HK-2 (cell line): ENCODE results near the gene RNF186.
"Not testable (repeated sequence)": the region's sequence is repeated elsewhere in the genome, so short reads cannot be mapped to it uniquely, and the experiment has no call there.

ENCODE experiments used
- DNase-seq: peaks from one replicate; pipeline ENCODE4 v3.0.0-alpha.2; 2018; ENCODE audit not compliant: unreplicated experiment

RNF186 gene, protein sequence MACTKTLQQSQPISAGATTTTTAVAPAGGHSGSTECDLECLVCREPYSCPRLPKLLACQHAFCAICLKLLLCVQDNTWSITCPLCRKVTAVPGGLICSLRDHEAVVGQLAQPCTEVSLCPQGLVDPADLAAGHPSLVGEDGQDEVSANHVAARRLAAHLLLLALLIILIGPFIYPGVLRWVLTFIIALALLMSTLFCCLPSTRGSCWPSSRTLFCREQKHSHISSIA

DNA sequence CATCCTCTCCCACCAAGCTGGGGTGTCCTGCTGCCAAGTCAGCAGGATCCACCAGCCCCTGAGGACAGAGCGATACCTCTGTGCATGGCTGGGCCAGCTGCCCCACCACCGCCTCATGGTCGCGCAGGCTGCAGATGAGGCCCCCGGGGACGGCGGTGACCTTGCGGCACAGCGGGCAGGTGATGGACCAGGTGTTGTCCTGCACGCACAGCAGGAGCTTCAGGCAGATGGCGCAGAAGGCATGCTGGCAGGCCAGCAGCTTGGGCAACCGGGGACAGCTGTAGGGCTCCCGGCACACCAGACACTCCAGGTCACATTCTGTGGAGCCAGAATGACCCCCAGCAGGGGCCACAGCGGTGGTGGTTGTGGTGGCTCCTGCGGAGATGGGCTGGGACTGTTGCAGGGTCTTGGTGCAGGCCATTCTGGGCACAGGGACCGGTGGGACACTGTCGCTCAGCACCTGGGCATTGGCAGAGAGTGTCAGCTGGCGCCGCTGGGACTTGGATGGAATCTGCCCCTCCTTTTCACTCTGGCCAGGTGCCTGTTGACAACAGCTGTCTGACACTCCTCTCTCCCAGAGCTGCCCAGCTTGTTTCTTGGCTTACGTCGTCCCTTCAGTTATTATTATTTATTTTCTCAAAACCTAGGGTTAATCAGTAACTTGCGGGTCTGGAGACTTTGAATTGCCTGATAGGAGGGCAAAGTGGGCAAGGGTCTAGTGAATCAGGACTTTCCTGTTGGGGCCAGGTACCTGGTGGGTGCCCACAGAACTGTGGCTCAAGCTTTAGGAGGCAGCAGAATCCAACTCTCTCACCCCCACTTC, at the start of gene RNF186:
TSS of gene RNF186 (minus strand) at position 603 of the 823 bp plus-strand sequence. CDS start at position 421, 182 bp downstream.
- no peak for DNase-seq

DNA sequence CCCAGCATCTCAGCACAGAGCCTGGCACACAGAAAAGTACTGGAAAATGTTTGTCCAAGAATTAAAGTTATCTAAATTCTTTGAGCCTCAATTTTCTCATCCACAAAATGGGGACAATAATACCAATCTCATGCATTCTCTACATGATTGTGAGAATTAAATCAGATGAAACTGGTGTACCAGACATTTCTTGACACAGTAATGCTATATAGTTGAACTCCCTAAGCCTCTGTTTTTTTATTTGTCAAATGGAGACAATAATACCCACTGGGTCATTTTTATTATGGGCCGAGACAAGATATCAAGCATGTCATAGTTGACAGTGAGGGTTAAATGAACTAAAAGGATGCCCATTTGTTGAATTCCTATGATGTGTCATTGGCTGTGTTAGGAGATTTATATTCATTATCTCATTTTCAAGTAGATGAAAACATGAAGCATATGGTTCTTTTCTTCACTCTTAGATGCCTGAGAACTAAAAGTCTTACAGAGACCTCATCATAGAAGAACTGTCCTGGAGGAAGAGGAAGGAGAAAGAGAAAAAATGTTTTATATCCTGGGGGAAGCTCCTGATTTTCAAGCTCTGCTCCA, 49.6 kb upstream of the RNF186 start:
- DNase-seq, result no peak

DNA sequence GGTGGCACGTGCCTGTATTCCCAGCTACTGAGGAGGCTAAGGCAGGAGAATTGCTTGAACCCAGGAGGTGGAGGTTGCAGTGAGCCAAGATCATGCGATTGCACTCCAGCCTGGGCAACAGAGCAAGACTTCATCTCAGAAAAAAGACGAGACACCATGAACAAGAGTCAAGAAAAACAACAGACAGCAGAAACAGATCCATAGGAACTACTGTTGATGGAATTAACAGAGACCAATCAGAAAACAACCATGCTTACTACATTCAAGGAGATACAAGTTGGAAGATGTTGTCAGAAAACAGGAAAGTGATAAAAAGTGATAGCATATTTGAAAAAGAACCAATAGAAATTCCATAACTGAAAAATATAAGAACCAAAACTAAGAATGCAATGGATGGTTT, 47.9 kb upstream of the RNF186 start:
- no peak for DNase-seq

DNA sequence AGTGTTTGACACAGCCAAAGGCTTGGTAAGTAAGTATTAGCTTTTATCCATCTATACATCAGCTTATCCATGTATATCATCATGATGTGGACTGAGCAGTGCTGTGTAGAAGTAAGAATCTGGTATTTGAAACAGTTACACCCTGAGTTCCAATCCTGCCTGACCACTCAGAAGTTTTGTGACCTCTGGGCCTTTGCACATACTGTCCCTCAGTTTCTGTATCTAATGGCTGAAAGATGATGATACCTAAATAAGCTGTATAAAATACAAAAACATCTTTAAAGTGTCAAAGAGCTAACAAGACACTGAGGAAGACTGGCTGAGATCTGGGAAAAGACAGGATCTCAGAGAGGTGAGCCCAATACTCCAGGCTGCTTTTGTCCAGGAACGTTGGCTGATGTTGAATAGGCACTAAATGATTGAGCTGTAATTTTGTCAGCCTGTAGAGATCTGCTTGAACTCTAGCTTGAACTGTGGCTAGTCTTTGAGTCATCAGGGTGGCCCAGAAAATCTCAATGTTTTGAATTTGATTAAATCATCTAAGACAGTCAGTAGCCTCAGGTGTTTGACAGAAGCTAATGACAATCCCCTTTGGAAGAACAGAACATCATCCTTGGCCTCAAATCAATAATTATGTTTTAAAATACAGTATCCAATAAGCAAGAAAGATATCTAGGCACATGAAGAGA, 46.9 kb upstream of the RNF186 start:
- no peak for DNase-seq

DNA sequence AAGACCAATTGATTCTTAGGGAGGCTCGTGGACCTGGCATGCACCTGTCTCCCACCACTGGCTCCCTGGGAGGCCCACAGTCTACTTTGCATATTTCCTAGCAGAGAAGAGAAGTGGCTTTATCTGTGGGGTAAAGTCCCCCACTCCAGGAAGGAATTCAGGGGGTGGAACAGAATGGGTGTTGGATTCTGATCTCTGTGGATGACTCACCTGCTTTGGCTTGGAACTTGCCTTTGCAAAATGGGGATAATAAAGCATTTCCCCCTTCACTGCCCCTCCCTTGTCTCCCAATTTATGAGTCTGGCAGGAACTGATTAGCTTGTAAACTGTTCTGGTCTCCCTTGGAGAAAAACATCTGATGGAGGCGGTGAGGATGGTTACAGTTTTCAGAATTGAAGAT, 46.0 kb upstream of the RNF186 start:
- no peak for DNase-seq

DNA sequence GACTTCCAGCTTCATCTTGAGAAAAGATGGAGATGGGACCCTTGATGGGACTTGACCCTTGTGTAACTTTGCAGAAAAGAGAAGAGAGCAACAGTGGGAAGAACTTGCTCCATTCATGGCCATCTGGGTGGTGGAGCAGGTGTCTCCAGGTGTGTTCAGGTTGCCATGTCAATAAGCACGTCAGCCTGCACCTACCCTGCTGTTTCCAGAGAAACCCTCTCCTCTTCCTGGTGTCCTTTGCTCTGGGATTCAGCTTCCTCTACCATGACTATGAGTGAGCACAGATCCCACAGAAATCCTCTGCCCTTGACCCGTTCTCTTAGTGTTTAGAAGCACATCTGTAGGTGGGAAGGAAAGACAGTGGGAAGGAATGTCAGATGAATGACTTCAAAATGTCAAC, 45.3 kb upstream of the RNF186 start:
- DNase-seq, result no peak

DNA sequence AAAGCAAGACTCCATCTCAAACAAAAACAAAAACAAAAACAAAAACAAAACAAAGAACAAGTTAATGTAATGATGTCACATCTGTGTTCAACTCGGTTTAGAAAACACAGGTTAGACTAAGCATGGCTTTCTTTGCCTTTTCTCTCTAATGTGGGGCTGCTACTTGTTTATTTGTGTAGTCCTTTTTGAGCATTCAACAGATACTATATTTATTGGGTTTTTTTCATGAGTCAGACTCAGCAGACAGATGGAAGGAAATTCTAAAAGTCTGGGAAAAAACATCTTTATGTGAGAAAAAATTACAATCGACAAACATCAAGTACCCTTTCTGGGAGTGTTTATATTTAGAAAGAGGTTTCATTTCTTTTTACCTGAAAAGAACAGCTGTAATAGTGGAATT, 44.8 kb upstream of the RNF186 start:
- no peak for DNase-seq

DNA sequence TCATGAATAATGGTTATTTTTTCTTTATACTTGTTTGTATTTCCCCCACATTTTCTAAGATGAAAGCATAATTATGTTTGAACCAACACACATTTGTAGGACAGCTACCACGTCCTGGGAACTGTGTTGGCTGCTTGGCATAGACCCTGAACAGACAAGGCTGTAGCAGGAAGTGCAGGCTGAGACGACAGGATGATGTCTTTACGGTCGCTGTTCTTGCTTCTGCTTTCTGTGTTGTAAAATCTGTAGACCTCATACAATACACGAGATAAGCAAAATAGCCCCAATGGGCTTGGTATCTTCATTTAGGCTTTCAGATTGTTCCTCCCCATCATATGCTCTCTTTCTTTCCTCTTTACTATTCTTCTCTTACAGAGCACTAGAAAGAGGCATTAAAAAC, 43.8 kb upstream of the RNF186 start:
- DNase-seq, result no peak

DNA sequence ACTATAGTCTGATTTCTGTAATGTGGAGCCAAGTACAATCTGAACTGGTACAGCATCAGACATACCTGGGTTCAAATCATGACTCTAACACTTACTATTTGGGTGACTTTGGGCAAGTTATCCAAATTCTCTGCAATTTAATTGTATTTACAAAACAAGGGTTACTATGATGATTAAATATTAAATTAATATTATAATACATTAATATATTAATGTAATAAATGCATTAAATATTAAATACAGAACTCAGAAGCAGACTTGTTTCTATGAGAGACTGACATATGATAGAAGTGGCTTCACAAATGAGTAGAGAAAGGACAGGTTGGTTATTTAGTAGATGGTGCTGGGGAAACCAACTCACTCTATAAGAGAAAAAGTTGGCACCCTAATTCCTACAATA, 39.8 kb upstream of the RNF186 start:
- no peak for DNase-seq

DNA sequence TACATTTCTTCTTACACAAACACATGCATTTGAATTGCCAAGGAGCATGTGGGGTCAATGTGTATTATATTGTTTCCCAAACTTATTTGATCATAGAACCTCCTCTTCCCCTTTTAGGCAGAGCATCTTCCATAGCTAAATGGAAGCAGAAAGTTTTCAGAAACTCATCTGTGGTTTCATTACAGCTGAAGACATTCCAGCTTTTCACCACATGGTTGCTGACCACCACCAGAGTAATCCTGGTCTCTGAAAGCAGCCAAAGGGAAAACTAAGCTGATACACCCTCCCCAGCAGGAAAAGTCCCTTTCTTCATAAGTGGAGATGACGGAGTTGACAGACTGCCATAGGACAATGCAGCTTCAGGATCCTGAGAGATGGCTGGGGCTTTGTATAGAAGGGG, 37.0 kb upstream of the RNF186 start:
- DNase-seq, result no peak

DNA sequence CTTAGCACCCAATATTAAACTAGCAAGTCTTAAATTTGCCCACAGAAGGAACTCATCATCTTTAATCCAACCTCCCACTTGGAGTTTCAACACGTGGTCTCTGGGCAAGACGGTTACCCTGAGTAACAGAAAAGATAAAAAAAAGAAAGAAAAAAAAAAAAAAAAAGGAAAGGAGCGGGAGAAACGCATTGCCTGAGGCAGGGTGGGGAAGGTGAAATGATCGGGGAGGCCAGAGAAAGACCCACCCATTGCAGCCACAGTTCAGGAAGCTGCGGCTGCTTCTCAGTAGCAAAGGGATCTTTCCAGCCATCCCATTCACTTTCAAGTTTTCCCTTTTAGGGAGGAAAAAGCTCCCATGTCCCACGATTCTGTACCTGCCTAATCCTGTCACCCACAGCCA, 35.1 kb upstream of the RNF186 start:
- no peak for DNase-seq

DNA sequence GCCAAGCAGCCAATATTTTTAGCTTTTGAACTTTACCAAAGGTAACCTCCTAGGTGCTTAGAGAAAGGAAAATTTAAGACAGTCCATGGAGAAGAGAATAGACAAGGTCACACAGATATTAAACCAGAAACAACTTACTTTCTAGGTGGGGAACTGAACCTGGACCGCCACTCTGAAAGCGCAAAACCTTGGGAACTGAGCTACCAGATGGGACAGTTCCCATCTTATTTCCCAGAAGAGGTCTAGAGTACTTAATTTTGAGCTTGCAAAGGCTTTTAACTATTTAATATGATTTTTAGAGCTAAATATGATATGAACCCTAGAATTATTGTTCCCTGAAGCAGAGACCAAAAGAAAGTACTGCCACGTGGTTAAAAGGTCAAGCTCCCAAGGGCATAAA, 34.2 kb upstream of the RNF186 start:
- not testable (repeated sequence) for DNase-seq

DNA sequence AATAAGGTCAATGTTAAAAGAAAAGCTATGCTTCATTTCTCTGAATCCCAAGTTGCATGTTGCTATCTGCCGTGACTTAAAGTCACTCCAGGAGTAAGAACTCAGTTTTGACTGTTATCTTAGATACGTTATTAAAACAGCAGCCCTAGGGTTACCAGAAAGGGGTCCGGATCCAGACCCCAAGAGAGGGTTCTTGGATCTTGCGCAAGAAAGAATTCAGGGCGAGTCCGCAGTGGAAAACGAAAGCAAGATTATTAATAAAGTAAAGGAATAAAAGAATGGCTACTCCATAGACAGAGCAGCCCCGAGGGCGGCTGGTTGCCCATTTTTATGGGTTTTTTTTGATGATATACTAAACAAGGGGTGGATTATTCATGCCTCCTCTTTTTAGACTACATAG, 32.3 kb upstream of the RNF186 start:
- not testable (repeated sequence) for DNase-seq

DNA sequence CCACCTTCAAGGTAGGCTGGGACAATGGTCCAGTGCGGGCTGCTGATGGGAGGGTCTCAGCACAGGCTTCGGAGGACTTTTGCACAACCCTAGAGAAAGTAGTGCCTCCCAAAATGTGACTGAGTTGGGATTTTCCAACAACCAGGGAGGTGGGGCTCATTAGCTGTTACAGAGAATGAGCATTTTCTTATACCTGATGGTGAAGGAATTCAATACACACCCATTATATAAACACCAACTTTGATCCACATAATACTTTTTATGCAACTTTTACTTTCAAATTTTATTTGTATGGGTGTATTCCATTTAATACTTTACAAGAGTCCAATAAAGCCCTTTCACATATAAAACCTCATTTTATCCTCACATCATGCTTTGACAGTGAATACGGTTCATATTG, 31.3 kb upstream of the RNF186 start:
- no peak for DNase-seq

DNA sequence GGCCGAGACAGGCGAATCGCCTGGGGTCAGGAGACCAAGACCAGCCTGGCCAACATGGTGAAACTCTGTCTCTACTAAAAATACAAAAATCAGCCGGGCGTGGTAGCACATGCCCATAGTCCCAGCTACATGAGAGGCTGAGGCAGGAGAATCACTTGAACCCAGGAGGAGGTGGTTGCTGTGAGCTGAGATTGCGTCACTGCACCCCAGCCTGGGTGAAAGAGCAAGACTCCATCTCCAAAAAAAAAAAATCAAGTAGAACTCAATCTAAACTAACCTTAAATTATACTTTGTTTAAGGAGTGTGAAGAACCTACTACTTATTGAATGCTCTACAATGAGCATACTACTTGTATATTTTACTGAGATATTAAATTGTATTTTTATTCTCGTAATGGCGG, 30.5 kb upstream of the RNF186 start:
- no peak for DNase-seq

DNA sequence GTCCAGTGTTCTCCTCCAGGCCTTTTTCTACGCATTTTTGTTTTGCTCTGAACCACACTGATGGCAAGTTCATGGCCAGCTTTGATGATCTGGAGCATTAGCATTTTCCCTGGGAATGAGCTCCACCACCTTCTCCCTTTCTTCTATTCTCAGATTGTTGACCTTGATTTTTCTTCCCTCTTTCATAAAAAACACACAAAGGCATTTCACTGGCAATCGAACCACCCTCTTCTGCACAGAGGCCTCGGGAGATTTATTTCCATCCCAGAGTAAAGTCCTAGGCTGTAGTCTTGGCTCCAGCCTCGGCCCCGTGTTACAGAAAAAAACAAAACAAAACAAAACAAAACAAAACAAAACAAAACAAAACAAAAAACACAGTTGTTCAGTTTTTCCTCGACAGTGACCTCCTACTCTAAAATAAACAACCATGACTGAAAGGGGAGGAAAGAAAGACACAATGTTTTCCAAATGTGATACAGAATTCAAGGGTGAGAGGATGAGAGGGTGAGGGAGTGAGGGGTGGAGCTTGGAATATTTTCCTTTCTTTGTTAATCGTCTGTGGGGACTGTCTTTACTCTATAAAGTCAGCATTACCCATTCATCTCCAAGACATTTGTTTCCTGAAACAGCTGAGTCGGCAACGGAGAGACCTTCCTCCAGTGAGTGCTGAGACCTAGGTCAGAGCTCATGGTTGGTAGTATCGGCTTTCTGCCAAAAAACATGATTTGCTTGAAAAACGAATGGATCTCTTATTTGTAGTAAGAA, 29.8 kb upstream of the RNF186 start:
- no peak for DNase-seq

DNA sequence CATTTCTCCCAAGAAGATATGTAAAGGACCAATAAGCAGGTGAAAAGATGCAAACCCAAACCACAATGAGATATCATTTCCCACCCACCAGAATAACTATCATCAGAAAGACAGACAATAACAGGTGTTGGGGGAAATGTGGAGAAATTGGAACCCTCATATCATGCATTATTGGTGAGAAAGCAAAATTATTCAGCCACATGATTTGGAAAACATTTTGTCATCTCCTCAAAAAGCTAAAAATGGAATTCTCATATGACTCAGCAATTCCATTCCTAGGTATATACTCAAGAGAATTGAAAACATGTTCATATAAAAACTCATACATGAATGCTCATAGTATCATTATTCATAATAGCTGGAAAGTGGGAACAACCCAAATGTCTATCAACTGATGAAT, 25.1 kb upstream of the RNF186 start:
- no peak for DNase-seq

DNA sequence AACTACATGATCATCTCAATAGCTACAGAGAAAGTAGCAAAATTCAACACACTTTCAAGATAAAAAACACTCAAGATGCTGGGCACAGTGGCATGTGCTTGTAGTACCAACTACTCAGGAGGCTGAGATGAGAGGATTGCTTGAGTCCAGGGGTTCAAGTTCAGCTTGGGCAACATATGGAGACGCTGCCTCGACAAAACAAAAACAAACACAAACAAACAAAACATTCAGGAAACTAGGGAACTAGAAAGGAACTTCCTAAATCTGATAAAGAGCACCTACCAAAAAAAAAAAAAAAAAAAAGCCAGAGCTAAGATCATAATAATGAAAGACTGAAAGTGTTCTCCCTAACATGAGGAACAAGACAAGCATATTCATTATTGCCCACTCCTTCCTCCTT, 22.8 kb upstream of the RNF186 start:
- DNase-seq, result no peak

DNA sequence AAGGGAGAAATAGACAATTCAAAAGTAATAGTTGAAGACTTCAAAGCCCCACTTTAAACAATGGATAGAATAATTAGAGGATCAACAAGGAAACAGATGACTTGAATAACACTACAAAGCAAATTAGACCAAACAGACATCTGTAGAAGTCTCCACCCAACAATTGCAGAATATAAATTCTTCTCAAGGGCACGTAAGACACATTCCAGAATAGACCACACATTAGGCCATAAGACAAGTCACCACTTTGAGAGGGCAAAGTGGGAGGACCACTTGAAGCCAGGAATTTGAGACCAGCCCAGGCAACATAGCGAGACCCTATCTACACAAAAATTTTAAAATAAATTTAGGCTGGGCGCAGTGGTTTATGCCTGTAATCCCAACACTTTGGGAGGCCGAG, 20.5 kb upstream of the RNF186 start:
- no peak for DNase-seq

DNA sequence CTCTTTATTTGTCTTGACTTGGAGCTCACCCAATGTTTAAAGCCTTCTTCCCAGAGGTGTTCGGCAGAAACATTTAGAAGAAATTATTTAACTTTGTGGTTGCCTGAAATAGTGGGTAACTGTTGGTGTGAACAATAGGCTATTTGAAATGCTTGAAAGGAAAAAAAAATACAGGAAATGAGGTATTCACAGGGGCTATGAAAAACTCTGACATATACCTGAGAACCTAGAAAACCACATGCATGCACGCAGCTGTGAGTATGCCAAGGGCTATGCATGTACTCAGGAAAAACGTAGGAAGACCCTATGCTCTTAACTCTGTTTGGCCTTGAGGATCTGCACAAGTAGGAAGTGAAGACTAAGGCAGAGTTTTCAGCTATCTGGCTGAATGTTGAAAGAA, 16.4 kb upstream of the RNF186 start:
- DNase-seq, result no peak

DNA sequence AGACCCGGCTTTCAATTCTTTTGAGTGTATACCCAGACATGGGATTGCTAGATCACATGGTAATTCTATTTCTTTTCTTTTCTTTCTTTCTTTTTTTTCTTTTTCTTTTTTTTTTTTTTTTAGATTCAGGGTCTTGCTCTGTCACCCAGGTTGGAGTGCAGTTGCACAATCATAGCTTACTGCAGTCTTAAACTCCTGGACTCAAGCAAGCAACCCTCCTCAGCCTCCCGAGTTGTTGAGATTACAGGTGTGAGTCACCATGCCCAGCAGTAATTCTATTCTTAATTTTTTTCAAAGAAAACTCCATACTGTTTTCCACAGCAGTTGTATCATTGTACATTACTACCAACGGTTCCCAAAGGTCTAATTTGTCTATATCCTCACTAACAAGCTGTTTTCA, 13.5 kb upstream of the RNF186 start:
- no peak for DNase-seq

DNA sequence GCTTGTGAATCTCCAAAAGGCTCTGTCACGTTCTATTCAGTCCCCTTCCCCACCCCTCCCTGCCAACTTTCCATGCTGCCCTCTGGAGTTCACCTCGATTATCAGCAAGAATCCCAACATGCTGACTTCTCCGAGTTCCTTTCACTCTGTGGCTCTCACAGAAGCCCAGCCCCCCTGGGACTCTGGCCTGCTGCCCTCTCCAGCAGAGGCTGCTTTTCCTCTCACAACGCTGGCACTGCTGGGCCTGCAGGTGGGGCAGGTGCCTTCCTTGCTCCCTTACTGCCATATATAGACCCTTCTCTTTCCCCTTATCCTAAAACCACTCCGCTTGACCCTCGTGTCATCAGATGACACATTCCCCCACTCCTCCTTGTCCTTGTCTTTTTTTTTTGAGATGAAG, 10.2 kb upstream of the RNF186 start:
- no peak for DNase-seq
